HG02678 (cell line): ENCODE measurements around the gene EIF3M.
"Not testable (repeated sequence)": the region's sequence is repeated elsewhere in the genome, so short reads cannot be mapped to it uniquely, and the experiment has no call there.

Source experiments
- ATAC-seq: cut with Tn5 transposase; IDR thresholded peaks from one replicate; pipeline ENCODE4 v1.9.1; 2021; ENCODE audit warnings: mild to moderate bottlenecking, moderate library complexity; ENCODE audit not compliant: unreplicated experiment

Gene EIF3M

DNA sequence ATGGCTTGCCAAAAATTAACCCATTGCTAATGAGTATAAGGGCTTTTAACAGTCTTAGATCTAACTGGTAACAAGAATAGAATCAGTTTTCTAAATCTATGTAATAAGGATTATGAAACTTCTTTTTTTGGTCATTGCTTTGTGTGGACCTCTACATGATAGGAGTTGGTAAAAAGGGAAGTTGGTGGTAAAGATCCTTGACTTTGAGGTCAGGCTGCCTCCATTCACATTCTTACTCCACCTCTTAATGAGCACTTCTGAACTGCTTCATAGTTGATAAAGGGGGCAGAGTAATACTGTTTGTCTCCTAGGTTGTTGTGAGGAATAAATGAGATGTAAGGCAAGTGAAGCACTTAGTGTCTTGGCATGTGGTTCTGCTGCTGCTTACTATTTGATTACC is 10.6 kb downstream of the EIF3M start:
- no peak for ATAC-seq

DNA sequence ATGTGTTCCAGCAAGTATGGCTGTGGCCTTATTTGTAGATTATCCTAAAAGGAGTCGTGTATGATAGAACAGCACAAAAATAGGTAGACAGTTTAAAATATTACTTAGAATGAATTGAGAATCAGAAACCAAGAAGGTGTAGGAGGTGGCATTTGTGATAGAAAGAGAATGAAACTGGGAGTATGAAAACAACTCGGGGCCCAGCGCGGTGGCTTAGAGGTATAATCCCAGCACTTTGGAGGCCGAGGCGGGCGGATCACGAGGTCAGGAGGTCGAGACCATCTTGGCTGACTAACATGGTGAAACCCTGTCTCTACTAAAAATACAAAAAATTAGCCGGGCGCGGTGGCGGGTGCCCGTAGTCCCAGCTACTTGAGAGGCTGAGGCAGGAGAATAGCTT is 12.5 kb downstream of the EIF3M start:
- ATAC-seq: not testable (repeated sequence)

DNA sequence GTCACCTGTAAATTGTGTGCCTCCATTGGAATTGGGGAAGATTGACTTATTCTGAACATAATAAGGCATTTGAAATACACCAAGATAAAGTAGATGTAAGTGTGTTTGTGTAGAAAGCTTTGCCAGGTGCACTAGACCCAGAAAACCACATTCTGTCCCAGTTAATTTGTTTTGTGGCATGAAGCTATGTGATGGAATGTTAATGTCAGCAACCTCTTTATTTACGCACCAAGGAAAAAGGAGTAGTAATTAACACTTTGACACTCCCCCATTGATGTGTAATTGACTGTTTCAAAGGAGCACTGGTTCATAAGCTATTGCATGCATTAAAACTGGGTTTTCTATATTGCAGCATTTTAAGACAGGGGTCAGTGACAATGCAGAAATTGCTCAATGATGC is 14.3 kb downstream of the EIF3M start:
- no peak for ATAC-seq

DNA sequence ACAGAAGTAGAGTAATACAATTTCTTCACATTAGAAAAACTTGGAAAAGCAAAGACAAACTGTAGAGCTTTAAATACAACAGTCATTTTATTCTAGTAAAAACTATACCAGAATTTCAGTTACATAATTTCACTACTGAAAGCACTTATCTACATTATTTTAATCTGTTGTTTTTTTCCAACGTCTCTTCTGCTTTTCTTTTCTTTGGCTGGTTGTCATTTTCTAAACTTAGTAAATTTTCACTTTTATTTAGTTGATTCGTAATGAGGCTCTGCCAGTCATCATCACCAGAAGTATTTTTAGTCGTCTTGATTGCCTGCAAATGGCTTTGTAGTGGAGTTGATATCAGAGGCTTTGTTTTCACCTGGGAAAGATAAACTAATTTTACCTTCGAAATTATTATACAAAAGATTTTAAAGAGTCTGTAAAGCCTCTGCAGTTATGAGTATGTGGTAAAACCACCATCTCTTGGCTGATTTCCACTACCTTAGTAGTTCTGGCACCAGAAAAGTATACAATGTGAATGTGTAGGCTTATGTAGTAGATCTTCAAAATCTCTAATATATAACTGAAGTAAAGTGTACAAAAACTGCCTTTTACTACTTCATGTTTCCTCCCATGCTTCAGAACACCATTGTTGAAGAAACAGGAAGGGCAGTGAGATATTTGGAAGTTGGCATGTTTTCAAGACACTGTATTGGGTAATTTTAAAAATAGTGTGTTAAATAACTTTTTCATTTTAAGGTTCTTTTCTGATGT is 19.2 kb downstream of the EIF3M start:
- no peak for ATAC-seq

DNA sequence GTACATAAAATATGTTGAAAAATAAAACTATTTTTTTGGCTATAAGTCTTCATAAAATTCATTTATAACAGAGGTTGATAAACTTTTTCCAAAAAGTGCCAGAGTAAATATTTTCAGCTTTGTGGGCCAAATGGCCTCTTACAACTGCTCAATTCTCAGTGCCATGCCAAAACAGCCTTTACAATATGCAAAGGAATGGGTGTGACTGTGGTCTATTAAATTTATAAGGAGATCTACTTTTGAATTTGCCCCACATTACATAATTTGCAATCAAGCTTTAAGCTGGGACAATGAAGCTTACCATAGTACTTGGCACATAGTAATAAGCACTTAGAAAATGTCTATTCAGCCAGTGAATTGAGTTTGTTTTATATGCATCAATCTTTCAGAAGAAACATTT is 22.6 kb downstream of the EIF3M start:
- ATAC-seq: no peak

DNA sequence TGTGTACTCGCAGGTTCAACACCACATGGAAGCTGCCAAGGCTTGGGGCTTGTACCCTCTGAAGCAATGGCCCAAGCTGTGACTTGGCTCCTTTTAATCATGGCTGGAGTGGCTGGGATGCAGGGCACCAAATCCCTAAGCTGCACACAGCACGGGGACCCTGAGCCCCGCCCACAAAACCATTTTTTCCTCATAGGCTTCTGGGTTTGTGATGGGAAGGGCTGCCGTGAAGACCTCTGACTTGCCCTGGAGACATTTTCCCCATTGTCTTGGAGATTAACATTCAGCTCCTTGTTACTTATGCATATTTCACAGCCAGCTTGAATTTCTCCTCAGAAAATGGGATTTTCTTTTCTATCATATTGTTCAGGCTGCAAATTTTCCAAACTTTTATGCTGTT is 25.2 kb downstream of the EIF3M start:
- ATAC-seq: not testable (repeated sequence)

DNA sequence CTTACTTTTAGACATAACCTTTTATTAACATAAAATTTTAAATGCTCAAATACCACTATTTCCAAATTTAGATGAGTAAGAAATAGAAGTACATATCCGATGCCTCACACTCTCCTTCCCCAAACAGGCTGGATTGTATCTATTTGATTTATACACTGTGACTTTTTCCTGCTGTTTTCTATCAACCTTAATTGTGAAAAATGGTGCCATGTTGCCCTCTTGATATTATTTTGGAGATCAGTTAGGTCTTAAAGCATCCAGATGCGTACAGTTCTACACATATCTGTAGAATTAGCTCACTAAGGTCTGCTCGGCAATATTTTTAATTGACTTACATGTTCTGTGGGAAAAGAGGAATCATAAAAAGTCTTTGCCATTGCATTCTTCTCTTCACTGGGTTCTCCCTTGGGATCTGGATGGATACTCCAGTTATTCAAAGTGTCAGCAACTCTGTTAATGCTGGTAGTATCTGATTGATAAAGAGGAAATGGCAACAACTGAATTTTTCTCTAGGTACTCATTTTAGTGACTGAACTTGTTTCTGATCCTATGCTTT is 27.2 kb downstream of the EIF3M start:
- ATAC-seq: no peak

DNA sequence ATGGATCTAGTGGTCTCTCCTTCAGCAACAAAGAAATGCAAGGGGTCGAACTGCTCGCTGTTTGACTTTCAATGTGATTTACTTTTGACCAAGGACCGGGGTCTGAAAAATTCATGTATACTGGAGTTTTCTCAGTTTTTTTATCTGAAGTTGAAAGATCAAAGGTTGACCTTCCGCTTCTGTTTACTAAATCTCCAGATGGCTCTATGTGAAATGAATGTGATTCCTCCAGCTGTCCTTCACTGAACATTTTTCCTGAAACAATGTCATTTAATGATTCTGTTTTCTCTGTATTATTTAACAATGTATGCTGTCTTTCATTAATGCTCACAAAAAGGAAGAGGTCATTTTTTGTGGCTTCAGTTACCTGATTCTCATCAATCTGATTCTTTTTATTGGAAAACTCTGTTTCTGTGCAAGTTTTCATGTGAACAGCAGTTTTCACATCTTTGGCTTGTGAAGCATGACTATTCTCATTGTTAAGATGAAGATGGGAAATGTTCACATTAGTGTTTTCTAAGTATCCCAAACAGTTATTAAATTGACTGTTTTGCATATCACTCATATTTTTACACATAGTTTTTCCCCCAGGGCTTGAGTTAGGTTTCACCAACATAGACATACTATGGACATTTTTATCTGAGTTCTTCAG is 30.0 kb downstream of the EIF3M start:
- ATAC-seq: no peak

DNA sequence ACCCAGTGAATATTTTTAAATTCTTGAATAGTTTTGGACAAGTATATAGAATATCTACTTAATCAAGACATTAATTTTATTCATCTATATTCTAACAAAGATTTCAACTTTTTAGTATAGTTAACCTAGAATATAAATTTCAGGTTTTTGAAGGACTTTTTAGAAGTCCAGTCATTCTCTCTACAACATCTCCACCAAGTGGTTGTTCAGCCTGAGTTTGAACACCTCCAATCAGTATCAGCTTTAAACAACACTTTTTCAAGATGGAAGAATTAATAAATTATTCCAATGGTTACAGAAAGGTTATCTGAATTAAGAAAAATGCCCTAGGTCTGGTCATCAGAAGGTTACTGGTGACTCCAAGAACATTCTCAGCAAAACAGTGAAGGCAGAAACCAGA is 31.8 kb downstream of the EIF3M start:
- no peak for ATAC-seq

DNA sequence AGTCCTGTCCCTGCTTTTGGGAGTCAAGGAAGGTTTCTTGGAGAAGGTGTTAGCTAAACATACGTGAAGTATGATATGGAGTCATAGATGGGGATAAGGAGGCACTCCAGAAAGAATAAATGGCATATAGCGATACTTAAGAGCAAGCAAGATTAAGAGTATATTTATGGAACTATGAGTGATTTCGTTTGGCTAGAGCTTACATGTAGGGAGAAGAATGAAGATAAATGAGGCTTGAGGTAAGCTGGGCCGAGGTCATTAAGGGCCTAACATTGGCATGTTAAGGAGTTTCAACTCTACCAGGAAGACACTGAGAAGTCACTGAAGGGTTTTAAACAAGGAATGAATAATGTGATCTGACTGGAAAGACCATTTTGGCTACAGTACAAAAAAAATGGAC is 33.3 kb downstream of the EIF3M start:
- no peak for ATAC-seq

DNA sequence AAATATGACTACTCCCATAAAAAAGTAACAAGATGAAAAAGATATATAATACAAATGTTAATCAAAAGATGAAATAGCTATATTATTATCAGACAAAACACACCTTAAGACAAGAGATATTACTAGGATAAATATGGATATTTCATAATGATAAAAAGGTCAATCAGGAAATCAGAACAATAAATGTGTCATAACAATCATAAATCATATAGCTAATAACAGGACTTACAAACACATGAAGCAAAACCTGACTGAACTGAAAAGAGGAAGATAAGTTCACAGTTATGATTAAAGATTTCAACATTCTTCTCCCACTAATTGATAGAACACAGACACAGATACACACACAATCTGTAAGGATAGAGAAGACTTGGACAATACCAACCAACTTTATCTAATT is 47.2 kb downstream of the EIF3M start:
- ATAC-seq: no peak

DNA sequence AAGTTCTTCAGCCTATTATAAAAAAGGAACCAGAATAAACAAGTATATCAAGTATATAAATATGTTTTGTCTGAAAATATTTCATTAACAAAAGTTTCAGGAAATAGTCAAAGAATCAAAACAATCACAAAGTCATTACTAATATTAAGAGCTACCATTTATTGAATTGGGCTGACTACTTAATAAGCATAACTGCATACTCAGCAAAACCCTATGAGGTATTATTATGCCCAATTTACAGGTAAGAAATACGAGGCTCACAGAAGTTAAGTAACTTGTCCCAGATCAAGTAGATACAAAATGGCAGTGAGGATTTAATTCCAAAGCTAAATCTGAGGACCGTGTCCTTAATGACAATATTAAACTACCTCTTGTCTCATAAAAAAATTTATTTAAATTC is 52.2 kb downstream of the EIF3M start:
- no peak for ATAC-seq

DNA sequence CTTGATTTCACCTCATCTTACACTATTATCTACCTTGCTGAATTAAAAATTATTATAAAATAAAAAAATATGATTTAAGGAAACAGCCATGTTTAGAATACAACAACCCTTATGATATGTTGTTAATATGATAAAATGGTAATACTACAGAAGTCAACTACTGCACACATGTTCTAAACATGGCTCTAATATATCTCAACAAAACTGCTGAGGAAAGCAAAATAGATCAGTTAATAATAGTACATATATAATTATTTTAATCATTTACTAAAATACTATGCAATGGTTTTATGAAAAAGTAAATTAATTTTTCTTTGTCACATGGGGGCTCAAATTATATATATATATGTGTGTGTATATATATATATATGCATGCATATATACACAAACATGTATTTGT is 57.7 kb downstream of the EIF3M start:
- ATAC-seq: no peak

DNA sequence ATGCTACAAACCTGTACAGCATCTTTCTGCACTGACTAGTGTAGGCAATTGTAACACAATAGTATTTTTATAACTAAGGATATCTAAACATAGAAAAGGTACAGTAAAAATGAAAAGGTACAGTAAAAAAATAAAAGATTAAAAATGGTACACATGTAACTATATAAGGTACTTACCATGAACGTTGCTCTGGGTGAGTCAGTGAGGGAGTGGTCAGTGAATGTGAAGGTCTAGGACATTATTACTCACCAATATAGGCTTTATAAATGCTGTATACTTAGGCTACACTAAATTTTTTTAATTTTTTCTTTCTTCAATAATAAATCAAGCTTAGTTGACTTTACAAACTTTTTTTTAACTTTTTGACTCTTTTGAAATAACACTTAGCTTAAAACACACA is 59.9 kb downstream of the EIF3M start:
- no peak for ATAC-seq
